ENCODE data around the gene RIN3. TPM values are rescaled to one million over a fixed set of nuclear protein-coding genes. Genes with fewer than 3 reads are reported as not detected.

RIN3 gene
- total RNA-seq, 4 donors from 2014 or later, result 15.1 to 32.3 (median 21.9) TPM

DNA sequence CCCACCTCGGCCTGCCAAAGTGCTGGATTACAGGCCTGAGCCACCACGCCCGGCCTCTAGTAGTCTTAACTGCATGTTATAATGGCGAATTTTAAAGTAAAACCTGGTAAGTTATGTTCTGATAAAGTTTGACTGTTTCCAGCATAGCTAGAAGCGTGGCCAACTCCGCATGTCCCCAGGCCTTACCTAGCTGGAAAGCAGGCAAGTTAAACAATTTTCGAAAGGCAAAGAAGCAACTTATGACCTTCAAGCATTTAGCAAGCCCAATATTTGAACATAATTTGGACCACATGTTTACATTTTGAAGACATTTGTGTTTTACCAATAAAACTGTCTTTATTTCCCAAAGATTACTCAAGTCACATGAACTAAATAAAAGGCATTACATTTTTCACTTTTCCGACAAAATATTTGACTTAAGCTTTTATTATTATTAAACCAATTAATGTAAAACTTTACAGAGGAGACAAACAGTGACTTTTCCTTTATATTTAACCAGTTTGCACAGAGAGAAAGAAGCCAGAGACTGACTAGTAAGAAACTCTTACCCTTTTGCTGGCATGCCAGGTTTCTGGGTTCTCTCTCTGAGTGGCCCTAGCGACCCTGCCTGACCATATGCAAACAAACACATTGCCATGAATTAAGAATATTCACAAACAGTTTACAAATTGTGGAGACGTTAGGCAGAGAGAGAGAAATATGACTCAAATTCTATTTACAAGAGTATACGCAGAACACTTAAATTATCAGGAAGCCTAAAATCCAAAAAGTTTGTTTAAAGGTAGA is 106.3 kb downstream of the RIN3 start:
- TF ChIP-seq, protein P1, sequence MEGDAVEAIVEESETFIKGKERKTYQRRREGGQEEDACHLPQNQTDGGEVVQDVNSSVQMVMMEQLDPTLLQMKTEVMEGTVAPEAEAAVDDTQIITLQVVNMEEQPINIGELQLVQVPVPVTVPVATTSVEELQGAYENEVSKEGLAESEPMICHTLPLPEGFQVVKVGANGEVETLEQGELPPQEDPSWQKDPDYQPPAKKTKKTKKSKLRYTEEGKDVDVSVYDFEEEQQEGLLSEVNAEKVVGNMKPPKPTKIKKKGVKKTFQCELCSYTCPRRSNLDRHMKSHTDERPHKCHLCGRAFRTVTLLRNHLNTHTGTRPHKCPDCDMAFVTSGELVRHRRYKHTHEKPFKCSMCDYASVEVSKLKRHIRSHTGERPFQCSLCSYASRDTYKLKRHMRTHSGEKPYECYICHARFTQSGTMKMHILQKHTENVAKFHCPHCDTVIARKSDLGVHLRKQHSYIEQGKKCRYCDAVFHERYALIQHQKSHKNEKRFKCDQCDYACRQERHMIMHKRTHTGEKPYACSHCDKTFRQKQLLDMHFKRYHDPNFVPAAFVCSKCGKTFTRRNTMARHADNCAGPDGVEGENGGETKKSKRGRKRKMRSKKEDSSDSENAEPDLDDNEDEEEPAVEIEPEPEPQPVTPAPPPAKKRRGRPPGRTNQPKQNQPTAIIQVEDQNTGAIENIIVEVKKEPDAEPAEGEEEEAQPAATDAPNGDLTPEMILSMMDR (IDR thresholded peaks at IDR 0.05; ENCODE audit: low read depth), result no peak

DNA sequence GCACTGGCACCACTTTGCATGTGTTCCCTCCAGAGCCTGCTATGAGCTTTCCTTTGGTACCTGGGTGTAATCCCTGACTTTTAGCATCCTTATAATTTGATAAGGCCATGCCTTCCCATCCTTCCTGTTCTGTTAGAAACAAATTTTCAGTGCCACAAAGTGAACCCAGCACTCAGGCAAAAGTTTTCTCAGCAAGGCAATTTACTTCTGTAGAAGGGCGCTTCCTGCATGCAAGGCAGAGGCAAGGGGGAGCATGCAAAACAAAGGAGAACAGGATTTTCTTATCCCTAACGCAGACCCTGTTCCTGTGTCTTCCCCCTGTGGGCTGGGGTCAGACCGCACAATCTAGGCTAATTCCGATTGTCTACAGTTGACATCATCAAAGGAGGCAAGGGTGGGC is 108.7 kb downstream of the RIN3 start:
- TF ChIP-seq, protein P1 (IDR thresholded peaks at IDR 0.05; ENCODE audit: low read depth), result no peak

DNA sequence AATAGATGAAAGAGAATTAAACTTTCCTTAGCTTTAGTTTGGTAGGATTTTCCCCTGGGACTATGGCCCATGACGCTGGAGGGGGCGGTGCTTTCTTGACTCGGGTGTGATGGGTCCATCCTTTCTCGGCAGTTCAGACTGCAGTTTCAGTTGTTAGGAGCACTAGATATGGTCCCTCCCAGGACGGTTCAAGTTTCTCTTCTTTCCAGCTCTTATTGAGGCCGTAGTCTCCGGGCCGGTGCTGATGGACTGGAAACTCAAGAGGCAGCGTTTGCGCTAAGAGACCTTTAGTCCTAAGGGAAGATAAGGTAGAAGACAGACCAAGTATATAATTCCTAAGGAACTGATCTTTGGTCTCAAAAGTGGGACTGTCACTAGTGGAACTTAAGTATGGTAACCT is 111.2 kb downstream of the RIN3 start:
- TF ChIP-seq, protein P1 (IDR thresholded peaks at IDR 0.05; ENCODE audit: low read depth), result no peak

DNA sequence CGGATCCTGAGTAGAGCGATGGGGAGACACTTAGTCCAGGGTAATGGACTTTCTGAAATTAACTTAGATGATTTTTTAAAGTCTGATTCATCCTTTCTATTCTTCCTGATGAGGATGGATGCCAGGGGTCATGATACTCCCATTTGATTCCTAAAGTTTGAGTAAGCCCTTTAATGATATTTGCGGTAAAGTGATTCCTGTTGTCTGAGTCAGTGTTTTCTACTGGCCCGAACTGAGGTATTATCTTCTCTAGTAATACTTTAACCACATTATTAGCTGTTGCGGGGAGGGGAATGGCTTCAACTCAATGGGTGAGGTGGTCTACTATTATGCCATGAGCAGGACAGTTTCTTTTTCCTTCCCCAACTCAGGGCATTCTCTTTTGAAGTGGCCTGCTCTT is 111.6 kb downstream of the RIN3 start:
- TF ChIP-seq, protein P1 (IDR thresholded peaks at IDR 0.05; ENCODE audit: low read depth), result no peak

DNA sequence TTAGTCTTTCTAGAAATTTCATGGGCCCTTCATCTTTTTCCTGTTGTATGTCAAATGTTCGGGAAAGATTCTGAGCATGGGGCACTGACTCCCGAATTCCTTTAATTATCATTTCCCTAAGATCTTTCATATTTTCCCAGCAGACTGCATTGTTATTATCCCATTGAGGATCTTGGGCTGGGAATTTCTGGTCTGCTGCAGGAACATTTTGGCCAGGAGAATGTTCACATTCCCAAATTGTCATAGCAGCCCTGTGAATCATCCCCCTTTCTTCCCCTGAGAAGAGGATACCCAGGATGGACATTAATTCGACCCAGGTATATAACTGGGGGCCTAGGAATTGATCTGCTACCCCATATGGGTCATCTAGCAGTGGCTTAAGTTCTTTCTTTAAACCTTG is 112.5 kb downstream of the RIN3 start:
- TF ChIP-seq, protein P1 (IDR thresholded peaks at IDR 0.05; ENCODE audit: low read depth), result no peak

DNA sequence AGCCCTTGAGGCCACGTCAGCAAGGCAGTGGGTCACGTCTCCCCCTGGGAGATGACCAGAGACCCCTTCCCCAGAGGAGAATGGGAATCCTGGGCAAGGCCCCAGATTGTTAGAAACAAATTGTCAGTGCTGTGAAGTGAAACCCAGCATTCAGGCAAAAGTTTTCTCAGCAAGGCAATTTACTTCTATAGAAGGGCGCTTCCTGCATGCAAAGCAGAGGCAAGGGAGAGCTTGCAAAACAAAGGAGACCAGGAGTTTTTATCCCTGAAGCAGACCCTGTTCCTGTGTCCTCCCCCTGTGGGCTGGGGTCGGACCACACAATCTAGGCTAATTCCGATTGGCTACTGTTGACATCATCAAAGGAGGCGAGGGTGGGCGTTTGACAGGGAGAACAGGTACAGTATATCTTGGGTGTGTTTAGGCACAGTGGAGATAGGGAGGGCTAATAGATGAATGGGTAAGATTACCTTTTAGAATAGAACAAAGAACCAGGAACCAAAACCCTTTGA is 114.2 kb downstream of the RIN3 start:
- TF ChIP-seq, protein P1 (IDR thresholded peaks at IDR 0.05; ENCODE audit: low read depth), result no peak

DNA sequence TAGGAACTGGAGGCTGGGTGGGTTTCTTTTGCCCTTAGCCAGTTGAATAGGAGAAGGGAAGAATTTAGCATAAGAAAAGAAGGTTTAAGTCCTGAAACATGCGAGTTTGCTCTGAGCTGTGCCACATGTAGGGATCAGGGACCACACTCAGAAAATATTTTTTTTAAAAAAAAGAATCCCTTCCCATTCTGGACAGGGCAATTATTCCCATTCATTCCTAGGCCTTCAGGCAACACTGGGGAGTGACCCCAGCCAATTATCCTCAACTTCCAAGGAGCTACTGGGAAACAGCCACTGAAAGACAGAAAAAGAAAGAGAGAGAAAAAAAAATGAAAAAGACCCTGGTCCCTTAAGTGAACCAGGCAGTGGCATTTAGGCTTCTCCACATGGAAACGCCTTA is 115.1 kb downstream of the RIN3 start:
- TF ChIP-seq, protein P1 (IDR thresholded peaks at IDR 0.05; ENCODE audit: low read depth), result no peak
